ENCODE measurements around the gene SPTLC3.

SPTLC3 gene

DNA sequence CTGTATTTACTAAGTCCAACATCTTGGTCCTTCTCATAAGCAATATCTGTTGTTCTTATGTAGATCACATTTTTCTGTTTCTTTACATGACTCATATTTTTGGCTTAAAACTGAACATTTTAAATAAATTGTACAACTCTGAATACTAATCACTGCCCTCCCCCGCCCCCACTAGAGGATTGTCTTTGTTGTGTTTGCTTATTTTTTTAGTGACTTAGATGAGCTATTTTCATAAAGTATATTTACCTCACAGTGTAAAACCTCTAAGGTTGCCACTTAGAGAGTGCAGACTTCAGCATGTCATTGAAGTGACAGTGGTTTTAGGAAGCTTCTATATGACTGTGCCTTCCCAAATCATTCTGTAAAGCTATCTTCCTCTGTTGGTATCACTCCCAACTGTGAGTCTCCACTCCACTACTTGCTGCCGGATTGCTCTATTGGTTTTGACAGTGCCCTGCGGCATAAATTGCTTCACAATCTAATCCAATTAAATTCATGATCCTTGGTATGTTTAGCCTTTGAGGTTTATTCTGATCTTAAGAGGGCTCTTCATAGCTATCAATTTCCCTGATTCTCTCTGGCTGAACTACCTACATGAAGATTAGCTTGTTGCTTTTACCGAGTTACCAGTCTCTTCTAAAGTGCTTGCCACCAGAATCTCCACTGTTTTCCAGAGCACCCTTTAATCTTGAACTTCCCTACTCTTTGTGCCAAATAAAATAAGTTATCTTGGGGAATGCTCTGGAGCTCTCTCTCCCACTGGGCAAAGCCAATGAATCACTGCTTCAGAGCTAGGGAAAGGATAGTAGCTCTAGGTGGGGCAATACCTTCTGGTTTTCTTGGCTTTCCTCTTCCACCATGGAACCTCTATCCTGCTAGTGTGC, 33.0 kb downstream of the SPTLC3 start:
- FAIRE-seq (no peak), DNase-seq (ENCODE audit: insufficient read length, low spot score) (no peak)
- no peak for TF ChIP-seq PAX5 (IDR thresholded peaks at IDR 0.05; ENCODE audit: insufficient read depth, low read length, severe bottlenecking)
- no peak for TF ChIP-seq POLR2A (IDR thresholded peaks at IDR 0.05; ENCODE audit: low read depth, low read length)
- no peak for TF ChIP-seq POLR2AphosphoS5 (IDR thresholded peaks at IDR 0.05; ENCODE audit: low read depth, low read length)
- no peak for TF ChIP-seq TAF1 (IDR thresholded peaks at IDR 0.05; ENCODE audit: low read depth, low read length)
- no peak for TF ChIP-seq SPI1 (IDR thresholded peaks at IDR 0.05; ENCODE audit: low read depth, low read length)
- TF ChIP-seq POU2F2 (IDR thresholded peaks at IDR 0.05; ENCODE audit: low read depth, low read length): no peak

DNA sequence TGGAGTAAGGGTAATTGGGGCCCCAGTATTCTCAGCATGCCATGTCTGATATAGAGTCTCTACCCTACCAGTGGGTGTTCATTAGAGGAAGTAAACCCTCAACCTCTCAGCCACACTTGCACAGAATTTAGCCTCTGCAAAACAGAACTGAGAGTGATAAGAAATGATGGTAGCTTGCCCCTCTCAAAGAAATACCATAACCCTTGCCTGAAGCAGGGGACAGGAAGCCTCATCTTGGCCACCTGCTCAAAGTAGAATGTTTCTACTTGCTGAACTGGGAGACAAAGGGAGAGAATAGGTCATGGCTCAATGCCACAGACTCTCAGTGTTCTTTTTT, 33.7 kb downstream of the SPTLC3 start:
- no peak for DNase-seq (ENCODE audit: insufficient read length, low spot score)
- TF ChIP-seq PAX5 (IDR thresholded peaks at IDR 0.05; ENCODE audit: insufficient read depth, low read length, severe bottlenecking) (no peak), SPI1 (IDR thresholded peaks at IDR 0.05; ENCODE audit: low read depth, low read length) (no peak), POLR2A (IDR thresholded peaks at IDR 0.05; ENCODE audit: low read depth, low read length) (no peak), POLR2AphosphoS5 (IDR thresholded peaks at IDR 0.05; ENCODE audit: low read depth, low read length) (no peak), POU2F2 (IDR thresholded peaks at IDR 0.05; ENCODE audit: low read depth, low read length) (no peak), TAF1 (IDR thresholded peaks at IDR 0.05; ENCODE audit: low read depth, low read length) (no peak)
- FAIRE-seq: no peak

DNA sequence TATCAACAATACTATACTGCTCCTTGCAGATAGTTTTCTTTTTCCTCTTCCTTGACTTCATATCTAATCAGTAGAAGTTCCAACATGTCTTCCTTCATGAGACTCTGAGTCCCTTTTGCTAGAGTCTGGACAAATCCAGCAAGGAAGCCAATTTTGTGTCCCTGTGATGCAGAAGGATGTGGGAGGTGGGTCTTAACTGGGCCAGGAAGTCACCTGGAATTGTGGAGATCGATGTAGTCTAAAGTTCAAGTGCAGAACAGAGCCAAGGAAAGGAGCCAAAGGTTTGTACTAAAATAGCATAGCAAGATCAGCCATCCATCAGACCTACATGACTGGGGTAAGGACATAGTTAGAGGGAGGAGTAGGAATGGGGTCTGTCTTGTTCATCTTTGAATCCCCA, 37.6 kb downstream of the SPTLC3 start:
- no peak for FAIRE-seq
- no peak for TF ChIP-seq SPI1 (IDR thresholded peaks at IDR 0.05; ENCODE audit: low read depth, low read length)
- no peak for TF ChIP-seq TAF1 (IDR thresholded peaks at IDR 0.05; ENCODE audit: low read depth, low read length)
- DNase-seq (ENCODE audit: insufficient read length, low spot score): no peak

DNA sequence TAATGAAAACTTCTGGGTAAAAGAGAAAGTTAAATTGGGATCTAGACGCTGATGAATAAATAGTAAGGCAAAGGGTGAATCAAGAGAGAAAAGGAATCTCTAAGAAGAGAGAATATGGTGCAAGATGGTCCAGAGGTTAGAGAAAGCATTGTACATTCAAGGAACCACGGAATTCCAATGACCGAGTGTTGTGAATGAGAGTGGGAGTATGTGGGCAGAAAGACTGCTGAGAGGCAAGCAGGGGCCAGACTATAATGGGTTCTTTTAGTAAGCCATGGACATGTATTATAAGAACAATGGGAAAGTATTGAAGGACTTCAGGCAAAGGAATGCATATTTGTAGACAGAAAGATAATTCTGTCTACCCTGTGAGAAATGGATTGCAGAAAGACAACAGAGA, 45.2 kb downstream of the SPTLC3 start:
- DNase-seq (ENCODE audit: insufficient read length, low spot score): no peak
- TF ChIP-seq POLR2AphosphoS5 (IDR thresholded peaks at IDR 0.05; ENCODE audit: low read depth, low read length) (no peak), POU2F2 (IDR thresholded peaks at IDR 0.05; ENCODE audit: low read depth, low read length) (no peak), POLR2A (IDR thresholded peaks at IDR 0.05; ENCODE audit: low read depth, low read length) (no peak), TAF1 (IDR thresholded peaks at IDR 0.05; ENCODE audit: low read depth, low read length) (no peak), PAX5 (IDR thresholded peaks at IDR 0.05; ENCODE audit: insufficient read depth, low read length, severe bottlenecking) (no peak), SPI1 (IDR thresholded peaks at IDR 0.05; ENCODE audit: low read depth, low read length) (no peak)
- no peak for FAIRE-seq

DNA sequence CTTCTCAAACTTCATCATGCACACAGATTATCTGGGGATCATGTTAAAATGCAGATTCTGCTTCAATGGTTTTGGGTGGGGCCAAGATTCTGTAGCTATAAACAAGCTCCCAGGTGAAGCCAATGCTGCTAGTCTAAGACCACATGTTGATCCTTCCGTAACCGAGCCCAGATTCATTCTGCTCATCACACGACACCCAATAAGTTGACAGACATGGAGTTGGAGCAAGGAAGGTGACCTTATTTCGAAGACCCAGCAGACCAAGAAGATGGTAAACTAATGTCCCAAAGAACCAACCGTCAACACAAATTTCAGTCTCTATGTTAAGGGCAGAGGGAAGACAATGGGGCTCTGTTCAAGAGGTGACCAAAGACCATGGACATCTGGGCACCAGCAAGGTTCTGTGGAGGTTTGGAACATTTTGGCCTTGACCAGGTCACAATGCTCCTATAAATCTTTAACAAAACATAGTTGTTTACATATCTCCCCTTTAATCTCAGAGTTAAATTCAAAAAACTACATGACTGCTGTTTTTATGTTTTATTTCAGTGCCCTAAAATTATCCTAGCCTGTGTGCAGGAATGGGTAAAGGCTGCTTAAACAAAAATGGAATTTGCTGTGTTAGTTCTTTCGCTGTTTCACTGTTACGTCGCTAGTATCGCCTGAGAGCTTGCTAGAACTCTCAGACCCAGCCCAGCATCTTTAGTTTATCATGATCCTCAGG, 50.1 kb downstream of the SPTLC3 start:
- DNase-seq (ENCODE audit: insufficient read length, low spot score) (no peak), FAIRE-seq (no peak)
- TF ChIP-seq PAX5 (IDR thresholded peaks at IDR 0.05; ENCODE audit: insufficient read depth, low read length, severe bottlenecking) (no peak), POLR2AphosphoS5 (IDR thresholded peaks at IDR 0.05; ENCODE audit: low read depth, low read length) (no peak), SPI1 (IDR thresholded peaks at IDR 0.05; ENCODE audit: low read depth, low read length) (no peak), POLR2A (IDR thresholded peaks at IDR 0.05; ENCODE audit: low read depth, low read length) (no peak), POU2F2 (IDR thresholded peaks at IDR 0.05; ENCODE audit: low read depth, low read length) (no peak), TAF1 (IDR thresholded peaks at IDR 0.05; ENCODE audit: low read depth, low read length) (no peak)

DNA sequence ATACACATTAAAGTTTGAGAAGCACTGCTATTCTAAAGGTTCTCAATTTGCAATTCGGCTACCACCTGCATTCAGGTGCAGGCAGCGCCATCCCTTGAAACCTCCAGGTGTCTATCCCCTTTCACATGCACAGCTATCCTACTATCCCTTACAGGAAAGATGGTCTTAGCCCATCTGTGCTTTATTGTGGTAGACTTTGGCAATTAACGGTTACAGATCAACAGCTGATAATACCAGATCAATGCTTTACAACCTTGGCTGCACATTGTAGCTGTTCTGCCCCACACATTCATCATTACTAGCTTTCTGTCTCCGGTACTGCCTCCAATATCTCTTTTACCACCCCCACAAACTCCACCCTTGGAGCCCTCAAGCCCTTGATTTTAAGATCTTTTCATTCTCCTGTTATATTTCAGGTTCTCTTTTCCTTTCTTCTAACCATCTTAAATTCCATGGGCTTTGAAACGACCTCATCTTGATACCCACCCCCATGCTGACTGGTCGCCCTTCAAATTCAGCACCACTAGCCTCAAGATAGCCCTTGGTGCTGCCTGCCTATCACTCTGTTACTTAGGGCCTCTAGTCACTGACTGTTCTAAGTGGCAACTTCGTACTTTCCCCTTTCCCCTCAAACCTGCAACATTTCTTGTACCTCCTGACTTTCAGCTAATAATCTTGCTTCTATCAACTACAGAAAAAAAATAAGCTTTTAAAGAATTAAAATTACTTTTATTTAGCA, 50.8 kb downstream of the SPTLC3 start:
- no peak for FAIRE-seq
- DNase-seq (ENCODE audit: insufficient read length, low spot score): no peak
- TF ChIP-seq SPI1 (IDR thresholded peaks at IDR 0.05; ENCODE audit: low read depth, low read length) (no peak), PAX5 (IDR thresholded peaks at IDR 0.05; ENCODE audit: insufficient read depth, low read length, severe bottlenecking) (no peak), POLR2AphosphoS5 (IDR thresholded peaks at IDR 0.05; ENCODE audit: low read depth, low read length) (no peak), TAF1 (IDR thresholded peaks at IDR 0.05; ENCODE audit: low read depth, low read length) (no peak), POU2F2 (IDR thresholded peaks at IDR 0.05; ENCODE audit: low read depth, low read length) (no peak), POLR2A (IDR thresholded peaks at IDR 0.05; ENCODE audit: low read depth, low read length) (no peak)

DNA sequence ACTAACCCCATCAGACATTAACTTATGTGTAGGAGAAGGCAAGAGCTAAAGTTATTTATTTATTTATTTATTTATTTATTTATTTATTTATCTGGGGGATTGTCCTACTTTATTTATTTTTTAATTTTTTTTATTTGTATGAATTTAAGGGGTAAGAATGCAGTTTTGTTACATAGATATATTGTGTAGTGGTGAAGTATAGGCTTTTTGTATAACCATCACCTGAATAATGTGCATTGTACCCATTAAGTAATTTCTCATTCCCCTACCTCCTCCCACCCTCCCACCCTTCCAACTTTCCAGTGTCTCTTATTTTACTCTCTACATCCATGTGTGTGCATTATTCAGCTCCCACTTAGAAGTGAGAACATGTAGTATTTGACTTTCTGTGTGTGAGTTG, 51.6 kb downstream of the SPTLC3 start:
- no peak for TF ChIP-seq POU2F2 (IDR thresholded peaks at IDR 0.05; ENCODE audit: low read depth, low read length)
- no peak for TF ChIP-seq TAF1 (IDR thresholded peaks at IDR 0.05; ENCODE audit: low read depth, low read length)
- no peak for TF ChIP-seq SPI1 (IDR thresholded peaks at IDR 0.05; ENCODE audit: low read depth, low read length)
- TF ChIP-seq POLR2AphosphoS5 (IDR thresholded peaks at IDR 0.05; ENCODE audit: low read depth, low read length): no peak
- TF ChIP-seq PAX5 (IDR thresholded peaks at IDR 0.05; ENCODE audit: insufficient read depth, low read length, severe bottlenecking): no peak
- TF ChIP-seq POLR2A (IDR thresholded peaks at IDR 0.05; ENCODE audit: low read depth, low read length): no peak
- DNase-seq (ENCODE audit: insufficient read length, low spot score) (no peak), FAIRE-seq (no peak)

DNA sequence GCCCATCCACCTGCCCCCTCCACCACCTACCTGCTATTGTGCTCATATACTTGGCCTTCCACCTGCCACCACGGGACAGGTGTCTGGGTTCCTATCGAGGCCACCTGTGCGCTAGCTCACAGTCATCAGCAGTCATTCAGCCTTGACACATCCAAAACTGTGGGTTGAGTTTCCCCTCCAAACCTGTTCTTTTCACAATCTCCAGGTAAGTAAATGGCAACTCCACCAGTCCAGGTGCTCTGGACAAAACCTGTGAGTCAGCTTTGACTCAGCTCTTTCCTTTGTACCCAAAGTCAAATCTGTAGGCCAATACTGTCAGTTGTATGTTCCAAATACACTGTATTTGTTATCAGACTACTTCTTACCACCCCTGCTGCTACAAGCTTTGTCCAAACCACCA, 52.6 kb downstream of the SPTLC3 start:
- FAIRE-seq: no peak
- TF ChIP-seq PAX5 (IDR thresholded peaks at IDR 0.05; ENCODE audit: insufficient read depth, low read length, severe bottlenecking) (no peak), TAF1 (IDR thresholded peaks at IDR 0.05; ENCODE audit: low read depth, low read length) (no peak), POLR2AphosphoS5 (IDR thresholded peaks at IDR 0.05; ENCODE audit: low read depth, low read length) (no peak), POU2F2 (IDR thresholded peaks at IDR 0.05; ENCODE audit: low read depth, low read length) (no peak), POLR2A (IDR thresholded peaks at IDR 0.05; ENCODE audit: low read depth, low read length) (no peak), SPI1 (IDR thresholded peaks at IDR 0.05; ENCODE audit: low read depth, low read length) (no peak)
- no peak for DNase-seq (ENCODE audit: insufficient read length, low spot score)

DNA sequence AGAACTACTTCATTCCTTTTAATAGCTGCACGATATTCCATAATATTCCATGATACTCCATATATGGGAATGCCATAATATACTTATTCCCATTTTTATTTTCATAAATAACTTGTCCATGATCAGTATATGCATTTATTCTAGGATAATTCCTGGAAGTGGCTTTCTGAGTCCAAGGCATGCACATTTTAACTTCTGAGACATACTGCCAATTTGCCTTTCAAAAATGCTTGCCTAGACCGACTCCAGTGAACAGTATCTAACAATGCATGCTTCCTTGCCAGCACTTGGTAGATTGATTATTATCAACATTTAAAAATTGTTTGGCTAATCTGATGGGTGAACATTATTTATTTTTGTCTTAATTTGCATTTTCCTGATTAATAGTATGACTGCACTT, 54.0 kb downstream of the SPTLC3 start:
- no peak for TF ChIP-seq POLR2A (IDR thresholded peaks at IDR 0.05; ENCODE audit: low read depth, low read length)
- TF ChIP-seq SPI1 (IDR thresholded peaks at IDR 0.05; ENCODE audit: low read depth, low read length): no peak
- TF ChIP-seq PAX5 (IDR thresholded peaks at IDR 0.05; ENCODE audit: insufficient read depth, low read length, severe bottlenecking): no peak
- no peak for TF ChIP-seq TAF1 (IDR thresholded peaks at IDR 0.05; ENCODE audit: low read depth, low read length)
- TF ChIP-seq POU2F2 (IDR thresholded peaks at IDR 0.05; ENCODE audit: low read depth, low read length): no peak
- no peak for TF ChIP-seq POLR2AphosphoS5 (IDR thresholded peaks at IDR 0.05; ENCODE audit: low read depth, low read length)
- DNase-seq (ENCODE audit: insufficient read length, low spot score) (no peak), FAIRE-seq (no peak)
